Body of pancreas (tissue), 4 donors: ENCODE data around the gene CACNG4.

Experiments used
- POLR2A ChIP-seq, 3 donors: fragments of 450-650 bp; IDR thresholded peaks; one replicate each; pipeline ENCODE4 v1.6.1; 2016; ENCODE audit warnings: antibody characterized with exemption in 3 of 3, mild to moderate bottlenecking in 2 of 3
- TF ChIP-seq, protein P1 (sequence below), 7 experiments: fragments of 450-650 bp in 4 of 7; fragments of 200-600 bp in 3 of 7; sonication (generic) in 3 of 7; IDR thresholded peaks; one replicate each; pipeline ENCODE4 v1.5.1; 2016 to 2019; ENCODE audit warnings: antibody characterized with exemption in 7 of 7

DNA sequence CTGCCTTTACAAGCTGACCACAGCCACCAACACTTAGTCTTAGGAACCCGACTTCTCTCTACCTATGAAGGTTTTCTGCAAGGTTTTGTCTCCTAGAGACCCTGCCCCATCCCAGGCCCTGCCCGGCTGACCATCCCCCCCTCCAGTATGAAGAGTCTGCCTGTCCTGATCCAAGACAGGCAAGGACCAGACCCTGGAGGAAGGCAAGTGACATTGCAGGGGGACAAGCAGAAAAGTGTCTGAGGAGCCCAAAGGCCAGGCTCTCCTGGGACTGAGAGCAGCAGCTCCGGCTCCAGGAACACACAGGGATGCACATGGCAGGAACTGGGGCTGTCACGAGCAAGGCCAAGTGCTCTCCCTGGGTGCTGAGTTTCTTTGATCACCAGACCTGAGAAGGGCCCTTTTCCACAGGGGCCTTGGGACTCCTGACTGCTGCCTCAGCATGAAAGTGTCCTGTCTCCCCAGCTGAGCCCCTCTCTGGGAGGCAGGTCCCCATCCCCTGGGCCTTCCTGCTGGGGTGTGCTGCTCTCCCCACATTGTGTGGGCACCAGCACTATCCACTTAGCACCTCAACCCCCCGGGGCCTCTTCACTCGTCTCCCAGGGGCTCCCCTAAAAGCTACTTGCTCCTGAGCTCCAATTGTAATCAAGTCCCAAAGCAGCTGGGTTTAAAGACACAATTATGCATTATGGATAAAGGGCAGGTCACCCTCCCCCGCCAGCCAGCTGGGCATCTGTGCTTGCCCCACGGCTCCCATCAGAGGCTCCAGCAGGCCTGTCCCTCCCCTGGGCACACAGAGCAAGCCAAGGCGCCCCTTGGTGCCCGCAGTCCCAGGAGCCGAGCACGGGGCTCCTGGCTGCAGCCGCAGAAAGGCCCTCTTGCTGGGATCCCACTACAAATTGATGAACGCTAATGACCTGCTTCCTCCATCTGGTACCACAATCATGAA, 11.6 kb upstream of the CACNG4 start:
- TF ChIP-seq POLR2A (IDR thresholded peaks at IDR 0.05), result no peak
- TF ChIP-seq, protein P1, sequence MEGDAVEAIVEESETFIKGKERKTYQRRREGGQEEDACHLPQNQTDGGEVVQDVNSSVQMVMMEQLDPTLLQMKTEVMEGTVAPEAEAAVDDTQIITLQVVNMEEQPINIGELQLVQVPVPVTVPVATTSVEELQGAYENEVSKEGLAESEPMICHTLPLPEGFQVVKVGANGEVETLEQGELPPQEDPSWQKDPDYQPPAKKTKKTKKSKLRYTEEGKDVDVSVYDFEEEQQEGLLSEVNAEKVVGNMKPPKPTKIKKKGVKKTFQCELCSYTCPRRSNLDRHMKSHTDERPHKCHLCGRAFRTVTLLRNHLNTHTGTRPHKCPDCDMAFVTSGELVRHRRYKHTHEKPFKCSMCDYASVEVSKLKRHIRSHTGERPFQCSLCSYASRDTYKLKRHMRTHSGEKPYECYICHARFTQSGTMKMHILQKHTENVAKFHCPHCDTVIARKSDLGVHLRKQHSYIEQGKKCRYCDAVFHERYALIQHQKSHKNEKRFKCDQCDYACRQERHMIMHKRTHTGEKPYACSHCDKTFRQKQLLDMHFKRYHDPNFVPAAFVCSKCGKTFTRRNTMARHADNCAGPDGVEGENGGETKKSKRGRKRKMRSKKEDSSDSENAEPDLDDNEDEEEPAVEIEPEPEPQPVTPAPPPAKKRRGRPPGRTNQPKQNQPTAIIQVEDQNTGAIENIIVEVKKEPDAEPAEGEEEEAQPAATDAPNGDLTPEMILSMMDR (IDR thresholded peaks at IDR 0.05), result no peak
